8988T (cell line): ENCODE results near the gene RAMACL.

ENCODE experiments used
- DNase-seq: peaks from one replicate; pipeline ENCODE4 v3.0.0; 2011

The RAMACL gene

GRCh38 chr6:166573511-166574216 lies 12.8 kb downstream of the RAMACL start:
- DNase-seq: no peak

DNA sequence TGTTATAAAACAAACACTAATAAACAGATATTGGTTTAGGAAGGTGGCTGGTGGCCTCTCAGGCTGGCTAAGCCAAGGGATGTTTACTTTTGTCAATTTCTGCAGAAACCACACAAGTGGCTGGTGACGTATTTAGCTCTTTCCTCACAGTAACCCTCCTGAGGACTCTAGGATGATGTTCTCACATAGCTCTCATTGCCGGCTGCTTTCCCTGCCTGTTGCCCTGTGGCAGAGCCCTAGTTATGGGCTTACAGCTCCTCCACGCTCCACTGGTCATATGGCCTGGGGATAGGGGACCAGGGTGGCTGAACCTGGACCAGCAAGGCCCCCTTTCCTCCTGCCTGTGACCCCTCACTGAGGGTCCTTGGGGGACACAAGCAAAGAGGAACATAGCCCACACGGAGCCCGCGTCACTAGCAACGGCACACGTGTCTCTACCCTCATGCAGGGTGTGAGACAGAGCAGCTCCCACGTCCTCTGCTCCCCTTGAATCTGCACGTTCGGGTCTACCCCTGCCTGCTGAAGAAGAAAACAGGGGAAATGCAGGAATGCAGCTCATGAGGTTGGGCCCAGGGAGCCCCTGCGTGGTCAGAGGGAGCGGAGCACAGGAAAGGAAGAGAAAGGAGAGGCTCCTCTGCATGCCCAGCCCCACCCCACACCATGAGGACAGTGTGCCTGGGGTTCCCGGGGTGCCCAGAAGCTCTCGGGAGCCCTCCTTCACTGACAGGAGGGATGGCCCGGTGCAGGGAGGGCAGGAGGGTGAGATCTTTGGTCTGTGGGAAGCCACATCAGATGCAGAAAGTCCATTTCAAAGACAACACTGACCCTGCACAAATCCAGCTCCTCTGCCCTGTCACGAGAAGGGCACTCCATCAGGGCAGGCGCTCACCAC lies 13.9 kb downstream of the RAMACL start:
- no peak for DNase-seq

DNA sequence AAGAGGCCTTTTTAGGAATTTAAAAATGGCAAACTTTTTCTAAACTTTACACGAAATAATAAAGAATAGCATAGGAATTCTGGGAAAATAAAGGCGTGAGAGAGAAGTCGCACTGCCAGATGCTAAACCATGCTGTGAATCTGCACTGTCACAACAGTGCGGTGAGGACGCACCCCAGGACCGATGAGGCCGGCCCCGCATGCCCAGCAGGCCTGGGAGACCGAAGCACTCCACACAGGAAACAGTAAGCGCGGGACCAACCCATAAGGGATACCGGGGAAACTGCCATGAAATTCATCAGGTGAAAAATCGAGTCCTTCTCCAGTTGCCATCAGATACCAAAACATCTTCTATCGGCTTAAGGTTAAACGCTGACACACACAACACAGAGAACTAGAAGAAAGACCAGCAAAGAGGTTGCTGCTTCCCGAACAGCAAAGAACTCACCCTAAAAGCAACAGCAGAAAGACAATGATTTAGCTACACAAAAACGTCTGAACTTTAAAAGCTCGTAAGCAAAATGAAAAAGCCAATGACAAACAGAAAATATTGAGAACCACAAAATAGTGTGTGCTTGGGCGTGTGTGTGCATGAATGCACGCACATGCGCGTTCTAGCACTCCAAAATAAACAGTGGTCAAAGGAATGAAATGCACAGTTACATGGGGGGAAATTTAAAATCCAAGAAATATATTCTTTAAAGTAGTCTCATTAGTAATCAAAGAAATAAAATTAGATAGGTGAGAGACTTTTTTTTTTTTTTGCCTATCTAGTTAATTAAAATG lies 15.4 kb downstream of the RAMACL start:
- no peak for DNase-seq

DNA sequence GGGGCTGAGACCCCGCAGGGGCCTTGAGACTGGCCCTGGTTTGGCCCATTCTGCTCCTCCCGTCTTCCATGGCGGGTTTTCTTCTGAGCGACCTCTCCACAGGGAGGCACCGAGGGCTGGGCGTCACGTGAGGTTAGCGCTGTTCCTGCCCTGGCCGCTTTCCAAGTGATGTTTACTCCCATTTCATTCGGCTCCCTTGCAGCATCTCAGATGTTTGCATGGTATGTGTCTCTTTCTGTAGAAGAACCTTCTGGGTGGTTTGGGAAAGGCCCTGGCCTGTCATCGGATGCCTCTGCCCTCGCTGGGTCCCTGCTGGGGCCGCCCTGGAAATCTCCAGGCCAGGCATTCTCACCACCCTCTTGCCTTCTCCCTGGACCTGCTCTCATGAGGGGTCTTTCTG lies 17.3 kb downstream of the RAMACL start:
- no peak for DNase-seq

DNA sequence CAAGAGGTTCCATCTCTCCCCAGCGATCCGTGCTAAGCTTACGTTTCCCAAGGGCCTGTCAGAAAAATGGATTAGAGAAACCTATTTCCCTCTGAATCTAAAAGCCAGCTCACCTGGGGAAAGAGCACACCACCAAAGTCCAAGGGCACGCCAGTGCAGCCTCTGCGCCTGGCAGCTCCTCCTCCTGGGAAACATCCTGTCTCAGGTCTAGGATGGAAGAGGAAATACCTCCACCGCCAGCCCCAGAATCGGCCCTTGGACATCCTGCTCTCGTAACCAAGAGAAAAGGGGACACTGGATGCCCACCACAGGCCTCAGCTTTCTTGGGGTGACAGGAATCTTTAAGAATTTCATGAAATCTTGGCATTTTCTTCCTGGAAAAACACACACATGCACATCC lies 18.7 kb downstream of the RAMACL start:
- DNase-seq: no peak

- DNase-seq: no peak
Measured at GRCh38 chr6:166567107-166567506, 19.4 kb downstream of the RAMACL start.

GRCh38 chr6:166566026-166567011 lies 20.2 kb downstream of the RAMACL start:
- no peak for DNase-seq

DNA sequence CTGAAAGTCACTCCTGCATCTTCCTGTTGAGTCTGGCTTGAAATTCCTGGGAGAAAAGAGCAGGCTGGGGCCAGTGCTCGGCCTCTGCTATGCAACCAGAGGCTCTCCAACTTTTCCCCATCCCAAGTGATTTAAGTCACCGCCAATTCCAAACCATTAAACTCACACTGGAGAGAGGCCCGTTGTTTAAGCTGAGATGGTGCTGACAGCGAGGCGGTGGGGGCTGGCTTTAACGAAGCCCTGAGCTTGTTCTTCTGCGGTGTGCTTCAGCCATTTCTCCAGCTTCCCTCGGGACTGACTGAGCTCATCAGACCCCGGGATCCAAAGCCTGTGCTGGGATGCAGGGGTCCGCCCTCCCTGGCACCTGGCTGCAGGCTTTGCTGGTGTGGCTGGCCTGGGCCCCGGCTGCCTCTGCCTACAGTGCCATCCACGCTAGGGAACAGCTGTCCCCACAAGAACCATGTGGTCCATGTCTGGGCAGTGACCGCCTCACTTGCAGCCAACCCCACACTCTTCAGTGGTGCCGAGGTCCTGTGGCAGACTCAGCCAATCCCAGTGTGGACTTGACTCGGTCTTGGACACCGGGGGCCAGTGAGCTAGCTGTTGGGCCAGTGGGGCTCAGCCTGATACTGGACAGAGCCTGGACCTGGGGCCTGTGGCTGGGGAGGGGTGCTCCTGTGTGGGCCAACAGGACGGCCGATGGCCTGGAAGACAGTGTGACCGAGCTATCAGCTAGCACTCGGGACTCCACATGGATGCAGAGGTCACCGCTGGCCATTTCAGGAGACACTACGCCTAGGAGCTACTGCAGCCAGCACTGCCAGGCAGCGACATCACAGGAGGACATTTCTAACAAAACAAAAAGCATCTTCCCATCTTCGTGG lies 21.2 kb downstream of the RAMACL start:
- no peak for DNase-seq

- no peak for DNase-seq
Measured at GRCh38 chr6:166563805-166564204, 22.7 kb downstream of the RAMACL start.

GRCh38 chr6:166563200-166563599 lies 23.3 kb downstream of the RAMACL start:
- DNase-seq: no peak

- no peak for DNase-seq
Measured at GRCh38 chr6:166562726-166563125, 23.8 kb downstream of the RAMACL start.

- DNase-seq: no peak
Measured at GRCh38 chr6:166561771-166562359, 24.6 kb downstream of the RAMACL start.

- no peak for DNase-seq
Measured at GRCh38 chr6:166560222-166560621, 26.3 kb downstream of the RAMACL start.

DNA sequence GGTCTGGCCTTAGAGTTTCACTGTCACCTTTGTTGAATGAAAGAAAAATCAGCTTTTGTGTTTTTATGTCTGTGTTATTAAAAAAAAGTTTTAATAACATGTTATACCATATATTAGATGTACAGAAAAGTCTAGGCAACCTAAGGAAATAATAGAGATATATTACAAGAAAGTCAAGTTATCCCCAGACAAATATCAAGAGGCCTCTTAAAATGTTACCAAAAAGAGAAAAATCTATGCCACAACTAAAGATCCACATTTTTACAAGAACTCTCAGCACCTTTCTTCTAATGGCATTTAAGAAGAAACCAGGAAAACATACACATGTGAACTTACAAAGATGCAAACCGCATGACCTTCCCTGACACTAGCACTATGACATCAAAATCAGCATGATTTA lies 26.8 kb downstream of the RAMACL start:
- DNase-seq: no peak

GRCh38 chr6:166559211-166559610 lies 27.3 kb downstream of the RAMACL start:
- no peak for DNase-seq

DNA sequence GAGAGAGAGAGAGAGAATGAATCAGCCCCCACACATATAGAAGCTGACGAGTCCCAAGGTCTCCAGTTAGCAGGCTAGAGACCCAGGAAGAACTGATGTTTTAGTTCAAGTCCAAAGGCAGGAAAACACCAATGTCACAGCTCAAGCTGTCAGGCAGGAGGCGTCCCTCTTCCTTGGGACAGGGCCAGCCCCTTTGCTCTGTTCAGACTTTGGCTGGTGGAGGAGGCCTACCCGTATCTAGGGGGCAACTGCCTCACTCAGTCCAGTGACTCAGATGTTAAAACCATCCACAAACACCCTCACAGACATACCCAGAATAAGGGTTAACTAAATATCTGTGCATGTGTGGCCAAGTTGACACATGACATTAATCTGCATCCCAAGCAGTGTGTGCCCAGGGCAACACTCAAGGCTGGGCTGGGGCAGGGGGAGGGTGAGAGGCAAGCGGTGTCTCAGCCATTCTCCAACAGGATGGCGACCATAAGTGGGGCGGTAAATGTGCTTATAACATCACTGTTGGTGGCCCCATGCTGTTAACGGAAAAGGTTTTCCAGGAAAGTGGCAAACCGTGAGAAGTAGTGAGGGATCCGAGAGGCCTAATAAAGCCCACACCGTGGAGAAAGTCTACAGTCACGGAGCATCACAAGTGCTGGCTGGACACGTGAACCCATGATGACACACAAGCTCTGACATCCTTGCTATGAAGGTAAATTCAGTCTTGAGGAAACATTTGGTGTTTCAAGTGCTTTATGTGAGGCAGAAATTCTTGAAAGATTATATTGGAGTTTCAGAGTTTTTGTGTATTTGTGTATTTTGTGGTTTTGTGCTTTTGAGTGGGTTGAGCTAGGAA lies 28.1 kb downstream of the RAMACL start:
- no peak for DNase-seq

DNA sequence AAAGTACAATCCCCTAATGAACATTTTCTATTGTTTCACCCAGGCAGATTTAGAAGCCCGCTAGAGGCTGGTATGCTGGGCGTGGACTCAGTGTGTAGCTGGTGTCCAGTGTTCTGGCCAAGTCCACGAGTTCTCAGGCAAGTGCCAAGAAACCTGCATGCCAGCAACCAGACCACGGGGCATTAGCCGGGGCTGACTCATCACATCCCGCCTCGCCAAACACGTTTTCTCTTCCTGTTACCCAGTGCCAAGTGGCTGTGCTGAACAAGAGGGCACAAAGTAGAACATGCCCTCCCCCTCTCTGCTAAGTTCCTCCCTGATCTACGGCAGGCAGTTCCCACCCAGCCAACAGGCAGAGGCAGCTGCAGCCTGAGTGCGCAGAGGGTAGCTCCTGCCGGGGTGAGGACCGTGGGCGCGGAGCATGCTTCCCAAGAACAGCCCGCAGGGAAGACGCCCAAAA lies 29.6 kb downstream of the RAMACL start:
- DNase-seq: peak; percentile 68

DNA sequence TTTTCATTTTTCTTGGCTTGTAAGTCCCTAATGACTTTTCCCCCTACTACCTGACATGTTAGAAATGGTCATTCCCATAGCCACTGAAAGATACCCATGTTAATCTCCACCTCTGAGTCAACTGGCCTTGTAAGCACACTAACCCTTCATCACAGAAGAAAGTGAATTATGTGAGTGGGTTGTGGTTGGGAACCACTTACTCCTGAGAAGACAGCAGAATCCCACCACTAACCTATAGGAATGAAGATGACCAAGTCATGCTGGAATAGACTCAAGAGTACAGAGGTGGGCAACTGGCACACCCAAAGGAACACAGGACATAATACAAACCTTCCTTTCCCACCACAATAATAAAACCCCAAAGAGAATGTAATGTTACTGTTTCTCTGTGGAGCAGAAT lies 30.1 kb downstream of the RAMACL start:
- DNase-seq: no peak

DNA sequence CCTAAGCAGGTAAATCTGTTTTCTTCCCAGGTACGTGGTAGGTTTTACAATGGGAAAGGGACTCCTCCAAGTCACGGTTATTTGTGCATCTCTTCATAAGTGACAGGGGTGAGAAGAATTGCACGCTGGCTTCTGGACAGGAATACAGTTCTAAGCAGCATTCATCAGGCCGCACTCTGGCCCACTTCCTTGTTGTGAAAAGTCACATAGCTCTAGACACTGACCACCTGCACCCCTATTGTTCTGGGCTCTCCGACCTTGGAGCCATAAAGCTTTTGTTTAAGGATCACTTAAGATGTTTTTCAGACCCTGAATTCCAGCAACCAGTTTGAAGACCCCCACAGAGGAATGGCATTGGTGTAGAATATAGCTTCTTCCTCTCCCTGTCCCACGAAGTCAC lies 31.4 kb downstream of the RAMACL start:
- DNase-seq: no peak

DNA sequence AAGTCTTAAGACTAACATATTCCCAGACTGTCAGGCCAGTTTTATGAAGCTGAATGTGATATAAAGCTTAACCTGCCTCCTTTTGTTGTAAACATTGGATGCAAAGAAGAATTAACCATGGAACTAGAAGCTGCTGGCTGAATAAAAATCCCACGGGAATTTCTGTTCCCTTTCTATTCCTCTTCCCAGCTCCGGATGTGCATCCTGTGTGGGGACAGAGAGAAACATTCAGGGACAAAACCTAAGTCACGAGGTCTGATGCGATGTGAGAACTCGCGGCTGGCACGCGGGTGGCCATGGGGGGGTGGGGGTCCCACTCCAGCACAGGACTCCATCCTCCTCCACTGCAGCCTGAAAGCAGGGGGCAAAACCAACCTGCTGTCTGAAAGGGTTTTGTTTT lies 32.2 kb downstream of the RAMACL start:
- DNase-seq: no peak
